Left lobe of liver (tissue), 2 donors: ENCODE results near the gene SAA2. TPM values are rescaled to one million over a fixed set of nuclear protein-coding genes. Genes with fewer than 3 reads are reported as not detected.
"Not testable (repeated sequence)": the region's sequence is repeated elsewhere in the genome, so short reads cannot be mapped to it uniquely, and the experiment has no call there.

Experiments
- ATAC-seq: fragments of 200-7000 bp; cut with Tn5 transposase; one replicate; pipeline ENCODE4 v1.9.1; 2020; ENCODE audit warnings: mild to moderate bottlenecking, moderate library complexity
- DNase-seq: peaks from one replicate; pipeline ENCODE4 v3.0.0-alpha.2; 2020; ENCODE audit warnings: low spot score
- total RNA-seq: library from RNA; stranded (reverse); gene quantifications from one replicate; pipeline ENCODE4 v1.2.1, GENCODE V29; 2021
- donor health status: DM: no; HTN: no; CAD: no; lungs with moderate emphysema.
- donor health status: DM: no; HTN: yes; CAD: no.

Gene SAA2
- total RNA-seq, 1 donor from 2014 or later: 26,068 TPM

- no peak for ATAC-seq
- DNase-seq: no peak
Measured at GRCh38 chr11:18253778-18254338, 5.4 kb upstream of the SAA2 start.

DNA sequence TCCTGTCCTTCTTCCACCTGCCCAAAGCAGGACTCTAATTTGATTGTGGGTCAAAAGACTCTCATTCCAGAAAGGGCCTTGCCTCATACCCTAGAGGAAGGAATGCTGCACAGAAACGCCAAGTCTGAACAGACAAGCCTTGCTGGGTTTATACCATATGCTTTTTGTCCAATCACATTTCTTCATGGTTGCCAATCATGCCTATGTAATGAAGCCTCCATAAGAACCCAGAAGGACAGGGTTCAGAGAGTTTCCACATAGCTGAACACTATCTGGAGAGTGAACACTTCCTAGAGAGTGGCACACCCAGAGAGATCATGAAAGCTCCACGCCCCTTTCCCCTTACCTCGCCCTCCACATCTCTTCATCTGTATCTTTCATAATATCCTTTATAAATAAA is 4.8 kb upstream of the SAA2 start:
- no peak for ATAC-seq

DNA sequence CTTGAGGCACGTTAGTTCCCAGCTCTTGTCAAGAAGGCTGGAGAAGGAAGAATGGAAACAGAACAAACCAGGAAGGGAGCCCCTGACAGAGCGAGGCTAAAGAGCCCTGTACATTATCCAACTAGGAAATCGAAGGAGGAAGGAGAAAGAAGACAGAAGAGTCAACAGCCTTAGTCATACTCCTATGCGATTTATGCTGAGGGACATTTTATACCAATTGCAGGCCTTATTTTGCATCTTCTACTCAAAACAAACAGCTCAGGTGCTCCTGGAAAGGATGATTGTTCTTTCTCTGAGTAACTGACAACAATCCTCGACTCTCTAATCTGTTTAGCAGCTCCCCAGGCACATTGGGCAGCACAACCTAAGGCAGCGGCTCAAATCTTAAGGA is 1.3 kb downstream of the SAA2 start:
- not testable (repeated sequence) for ATAC-seq, DNase-seq

More for the DNA sequence above, 4.8 kb upstream of the SAA2 start:
- no peak for DNase-seq

DNA sequence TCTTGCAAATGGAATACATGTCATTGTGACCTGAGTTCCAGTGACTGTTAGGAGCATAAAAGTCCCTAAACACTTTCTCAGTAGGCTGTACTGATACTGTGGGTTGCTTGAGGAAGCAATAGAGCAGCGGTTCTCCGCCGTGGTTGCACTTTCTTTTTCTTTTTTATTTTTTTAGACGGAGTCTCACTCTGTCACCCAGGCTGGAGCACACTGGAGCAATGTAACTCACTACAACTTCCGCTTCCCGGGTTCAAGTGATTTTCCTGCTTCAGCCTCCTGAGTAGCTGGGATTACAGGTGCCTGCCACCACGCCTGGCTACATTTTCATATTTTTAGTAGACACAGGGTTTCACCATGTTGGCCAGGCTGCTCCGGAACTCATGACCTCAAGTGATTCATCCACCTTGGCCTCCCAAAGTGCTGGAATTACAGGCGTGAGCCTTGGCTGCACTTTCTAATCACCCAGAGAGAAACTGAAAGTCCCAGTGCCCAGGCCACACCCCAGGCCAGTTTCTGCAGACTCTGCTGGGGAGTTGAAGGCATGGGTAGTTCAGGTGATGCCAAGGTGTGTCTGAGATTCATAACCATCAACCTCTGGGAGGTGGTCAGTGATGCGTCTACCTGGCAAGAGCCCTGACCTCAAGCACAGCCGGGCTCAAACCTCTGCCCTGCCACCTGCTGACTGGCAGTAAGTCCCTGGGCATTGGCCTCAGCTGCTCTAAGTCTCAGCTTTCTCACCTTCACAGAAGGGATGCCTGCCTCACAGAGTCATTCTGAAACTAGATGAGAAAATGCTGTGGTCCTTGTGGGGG is 1.9 kb downstream of the SAA2 start:
- not testable (repeated sequence) for DNase-seq
- ATAC-seq: peak; percentile 64

DNA sequence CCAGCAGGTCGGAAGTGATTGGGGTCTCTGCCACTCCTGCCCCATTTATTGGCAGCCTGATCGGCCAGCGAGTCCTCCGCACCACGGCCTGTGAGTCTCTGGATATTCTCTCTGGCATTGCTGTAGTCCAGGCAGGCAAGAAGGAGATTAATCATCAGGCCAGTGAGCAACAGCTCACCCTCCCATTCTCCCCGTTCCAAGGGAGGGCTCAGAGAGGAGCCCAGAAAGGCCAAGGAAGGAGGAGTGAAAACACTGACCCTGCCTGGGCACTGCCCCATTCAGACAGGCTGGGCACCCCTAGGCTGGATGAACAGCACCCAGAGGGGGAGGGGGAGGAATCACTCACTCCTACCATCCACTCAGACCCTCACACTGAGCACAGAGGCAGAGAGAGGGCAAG is 3.1 kb downstream of the SAA2 start:
- DNase-seq: no peak

DNA sequence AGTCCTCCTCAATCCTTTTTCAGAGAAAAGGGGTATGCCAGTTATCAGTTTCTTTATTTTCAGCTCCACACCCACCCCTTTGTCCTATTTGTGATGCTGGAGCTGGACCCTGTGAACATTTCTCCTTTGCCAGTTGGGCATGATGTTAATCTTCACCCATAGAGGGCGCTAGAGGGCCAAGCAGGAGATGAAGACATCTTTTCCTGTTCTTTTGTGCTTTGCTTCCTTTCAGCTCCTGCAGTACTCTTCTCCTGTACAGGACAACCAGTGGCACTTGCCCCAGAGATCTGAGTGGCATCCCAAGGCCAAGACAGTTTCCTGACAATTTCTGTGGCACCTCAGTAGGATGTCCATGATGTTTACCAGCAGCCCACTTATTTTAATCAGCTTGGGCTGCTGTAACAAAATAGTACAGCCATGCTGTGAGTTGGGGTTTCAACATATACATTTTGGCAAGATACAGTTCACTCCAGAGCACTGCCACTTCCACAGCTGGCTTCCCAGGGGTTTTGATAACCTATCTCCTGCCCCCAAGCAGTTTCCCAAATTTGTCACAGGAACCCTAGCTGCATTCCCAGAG is 4.6 kb downstream of the SAA2 start:
- peak; percentile 61 for DNase-seq
- ATAC-seq: peak; percentile 66

More for the DNA sequence above, 3.1 kb downstream of the SAA2 start:
- no peak for ATAC-seq

- ATAC-seq: peak; percentile 65
Measured at GRCh38 chr11:18239655-18240054, 8.8 kb downstream of the SAA2 start.

GRCh38 chr11:18236664-18237356 is 11.7 kb downstream of the SAA2 start, which contains the start of gene SAA4:
Gene SAA4, minus strand, starts transcription at chr11:18236802. Its CDS starts 876 bp downstream, at chr11:18235926.
- ATAC-seq: peak; percentile 70
- DNase-seq: no peak

More at GRCh38 chr11:18239655-18240054, 8.8 kb downstream of the SAA2 start:
- no peak for DNase-seq

- ATAC-seq: peak; percentile 12
- DNase-seq: no peak
Measured at GRCh38 chr11:18235394-18236334, 12.8 kb downstream of the SAA2 start.

- ATAC-seq (no peak), DNase-seq (no peak)
Measured at GRCh38 chr11:18233912-18234311, 14.6 kb downstream of the SAA2 start.

GRCh38 chr11:18230859-18231258 is 17.6 kb downstream of the SAA2 start:
- peak; percentile 65 for DNase-seq
- peak; percentile 80 for ATAC-seq

GRCh38 chr11:18229501-18229900 is 19.0 kb downstream of the SAA2 start:
- ATAC-seq: no peak

DNA sequence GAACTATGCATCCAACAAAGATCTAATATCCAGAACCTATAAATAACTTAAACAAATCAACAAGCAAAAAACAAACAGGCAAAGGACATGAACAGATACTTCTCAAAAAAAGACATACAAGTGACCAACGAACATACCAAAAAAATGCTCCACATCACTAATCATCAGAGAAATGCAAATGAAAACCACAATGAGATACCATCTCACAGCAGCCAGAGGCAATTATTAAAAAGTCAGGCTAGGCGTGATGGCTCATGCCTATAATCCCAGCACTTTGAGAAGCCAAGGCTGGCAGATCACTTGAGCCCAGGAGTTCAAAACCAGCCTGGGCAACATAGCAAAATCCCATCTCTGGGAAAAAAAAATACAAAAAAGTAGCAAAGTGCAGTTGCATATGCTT is 22.6 kb downstream of the SAA2 start:
- ATAC-seq: no peak
- DNase-seq: no peak

More at GRCh38 chr11:18229501-18229900, 19.0 kb downstream of the SAA2 start:
- DNase-seq: no peak

- peak; percentile 93 for ATAC-seq
- no peak for DNase-seq
Measured at GRCh38 chr11:18223591-18224387, 24.7 kb downstream of the SAA2 start.

DNA sequence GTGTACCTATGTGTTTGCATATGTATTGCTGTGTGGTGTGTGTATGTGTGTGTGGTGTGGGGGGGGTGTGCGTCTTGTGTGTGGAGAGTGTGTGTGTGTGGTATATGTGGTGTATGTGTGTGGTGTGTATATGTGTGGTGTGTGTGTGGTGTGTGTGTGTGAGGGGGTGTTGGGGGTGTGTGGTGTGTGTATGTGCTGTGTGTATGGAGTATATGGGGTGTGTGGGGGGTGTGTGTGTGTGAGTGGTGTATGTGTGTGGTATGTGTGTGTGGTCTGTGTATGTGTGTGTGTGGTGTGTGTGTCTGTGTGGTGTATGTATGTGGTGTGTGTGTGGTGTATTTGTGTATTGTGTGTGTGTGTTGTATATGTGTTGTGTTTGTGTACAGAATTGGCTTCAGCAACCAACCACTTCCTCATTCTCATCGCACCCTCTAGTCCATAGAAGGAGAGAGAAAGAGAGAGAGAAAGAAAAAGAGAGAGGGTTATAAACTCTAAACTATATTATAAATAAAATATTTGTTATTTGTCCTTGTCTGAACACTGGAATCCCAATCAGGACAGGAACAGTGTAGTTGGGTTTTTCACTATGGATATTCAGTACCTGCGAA is 25.6 kb downstream of the SAA2 start:
- DNase-seq (no peak), ATAC-seq (no peak)

DNA sequence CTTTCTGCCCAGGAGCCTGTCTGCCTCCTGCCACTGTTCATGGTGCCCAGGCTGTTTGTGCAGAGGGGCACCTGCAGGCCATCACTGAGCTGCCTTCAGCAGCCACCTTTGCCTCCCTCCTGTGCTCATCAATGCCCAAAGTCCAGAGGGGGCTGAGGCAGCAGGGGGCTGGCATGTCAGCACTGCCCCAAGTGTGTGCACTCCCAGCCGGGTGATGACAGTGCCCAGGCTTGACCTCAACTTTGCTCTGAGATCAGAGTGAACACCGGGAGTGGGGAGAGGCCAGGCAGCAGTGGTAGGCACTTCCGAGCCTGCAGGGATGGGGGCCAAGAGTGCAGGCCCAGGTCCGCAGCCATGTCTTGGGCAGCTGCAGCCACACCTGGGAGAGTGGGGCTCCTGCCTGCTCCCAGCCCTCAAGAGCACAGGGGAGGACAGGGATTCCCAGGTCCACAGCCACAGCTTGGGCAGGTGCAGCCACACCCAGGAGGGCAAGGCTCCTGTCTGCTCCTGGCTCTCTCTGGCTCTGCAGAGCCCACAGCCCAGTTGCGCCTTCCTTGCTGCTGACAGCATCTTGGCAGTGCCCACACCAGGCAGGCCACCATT is 27.1 kb downstream of the SAA2 start:
- ATAC-seq (peak; percentile 11), DNase-seq (no peak)

GRCh38 chr11:18209058-18209457 is 39.4 kb downstream of the SAA2 start:
- DNase-seq (no peak), ATAC-seq (no peak)

- DNase-seq (no peak), ATAC-seq (no peak)
Measured at GRCh38 chr11:18204771-18205170, 43.7 kb downstream of the SAA2 start.
